Right ventricle myocardium superior (tissue), 1 donor: ENCODE measurements around the gene FMN1. TPM values are rescaled to one million over a fixed set of nuclear protein-coding genes. Genes with fewer than 3 reads are reported as not detected.

ENCODE experiments used
- ATAC-seq: fragments of 200-7000 bp; cut with Tn5 transposase; one replicate; pipeline ENCODE4 v1.9.1; 2020; ENCODE audit warnings: mild to moderate bottlenecking; ENCODE audit not compliant: poor library complexity
- DNase-seq: peaks from one replicate; pipeline ENCODE4 v3.0.0-alpha.2; 2020
- intact Hi-C: fragments of 100-400 bp; cut with DNase I; formaldehyde crosslinking; loops from one replicate; pipeline ENCODE4 v1.11.2; 2022
- total RNA-seq: library from RNA; stranded (reverse); fragmentation: NEBNext Ultra II Directional; extraction: Animal tissue kit (Norgen Biotek cat#: 25700); gene quantifications from one replicate; pipeline ENCODE4 v1.2.1, GENCODE V29; 2021
- donor health status: DM: no; HTN: yes; CAD: no; lungs with severe emphysema.

The FMN1 gene
- total RNA-seq, 1 donor from 2014 or later, result 2.9 TPM

DNA sequence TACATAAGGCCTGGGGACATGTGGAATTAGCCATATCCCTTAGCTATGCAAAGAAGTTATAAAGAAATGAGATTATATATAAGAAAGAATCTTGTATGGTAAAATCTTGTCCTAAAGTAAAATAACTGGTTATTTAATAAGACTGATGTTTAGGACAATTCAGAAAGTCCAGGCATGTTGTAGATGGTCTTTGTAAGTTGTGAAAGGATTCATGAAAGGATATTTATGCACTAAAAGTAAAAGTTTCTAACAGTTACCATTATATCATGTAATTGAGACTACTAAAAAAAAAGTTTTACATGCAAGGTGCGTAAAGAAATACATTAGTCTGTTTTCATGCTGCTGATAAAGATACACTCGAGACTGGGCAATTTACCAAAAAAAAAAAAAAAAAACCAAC, 146.3 kb downstream of the FMN1 start:
- no peak for DNase-seq
- no peak for ATAC-seq
- intact Hi-C loops, result no loop called here

DNA sequence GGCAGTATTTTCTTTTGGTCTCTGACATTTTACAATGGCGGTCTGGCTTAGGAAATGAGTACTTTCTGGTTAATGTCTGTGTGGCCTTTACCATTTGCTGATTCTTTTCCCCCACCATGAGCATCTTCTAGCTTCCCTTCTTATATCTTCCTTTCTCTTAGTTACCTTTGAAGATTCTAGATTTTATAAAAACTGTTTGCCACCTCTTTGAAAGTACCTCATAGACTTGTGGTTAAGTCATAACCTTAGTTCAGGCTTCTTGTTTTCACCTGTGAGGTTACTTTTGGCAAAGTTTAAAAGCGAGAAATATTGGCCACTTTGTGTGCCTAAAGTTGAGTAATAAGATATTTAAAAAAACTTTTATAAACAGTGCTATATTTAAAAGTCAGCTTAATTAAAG, 147.4 kb downstream of the FMN1 start:
- ATAC-seq, result no peak
- intact Hi-C loops, result no loop called here
- DNase-seq, result no peak

DNA sequence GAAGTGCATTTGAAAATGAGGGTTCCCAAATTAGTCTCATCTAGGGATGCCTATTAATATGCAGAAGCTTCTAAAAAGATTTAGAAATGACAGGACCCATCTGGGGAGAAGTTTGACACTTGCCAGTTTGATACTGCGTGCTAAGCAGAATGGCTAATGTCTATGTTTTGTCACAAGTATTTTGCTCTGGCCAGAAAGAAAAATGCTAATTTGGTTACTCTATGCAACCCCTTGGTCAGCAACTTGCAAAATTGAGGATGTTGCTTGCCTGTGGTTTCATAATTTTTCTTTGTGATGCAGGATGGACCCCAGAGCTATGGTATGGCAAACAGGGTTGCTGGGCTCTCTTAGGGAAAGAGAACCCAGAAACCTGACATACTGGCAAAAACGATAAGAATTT, 148.2 kb downstream of the FMN1 start:
- DNase-seq, result no peak
- intact Hi-C loops, result no loop called here
- ATAC-seq, result no peak

DNA sequence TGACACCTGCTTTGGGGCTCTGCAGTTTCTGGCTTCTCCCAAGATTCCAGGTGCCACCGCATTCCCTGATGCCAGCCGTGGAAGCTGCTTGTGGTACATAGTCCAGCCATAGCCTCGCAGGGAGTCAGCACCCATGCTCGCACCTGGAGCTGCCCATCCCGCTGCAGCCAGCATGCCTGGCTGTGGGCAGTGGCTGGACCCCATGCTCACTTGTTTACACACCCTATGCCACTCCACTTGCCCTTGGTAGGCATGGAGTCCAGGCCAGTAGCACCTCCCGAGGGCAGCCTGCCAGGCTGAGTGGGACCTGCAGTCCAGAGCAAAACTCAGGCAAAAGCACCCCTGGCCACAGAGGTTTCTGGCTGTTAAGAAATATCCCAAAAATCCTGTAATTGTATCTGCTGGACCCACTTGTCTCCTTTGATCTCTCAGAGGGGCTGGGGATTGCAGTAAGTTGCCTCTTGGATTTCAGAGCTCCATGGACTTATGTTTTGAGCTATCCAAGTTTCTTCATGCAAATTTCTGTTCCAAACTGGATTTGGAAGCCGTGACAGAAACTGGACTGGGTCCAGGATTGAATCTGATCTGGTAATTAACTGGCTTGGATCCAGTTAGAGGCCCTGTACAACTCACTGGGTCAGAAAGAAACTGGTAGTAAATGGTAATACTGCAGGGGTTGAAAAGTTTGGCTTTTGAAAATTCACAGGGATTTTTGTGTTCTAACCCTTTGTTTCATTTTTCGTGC, 149.3 kb downstream of the FMN1 start:
- ATAC-seq, result no peak
- intact Hi-C loops, result no loop called here
- no peak for DNase-seq

DNA sequence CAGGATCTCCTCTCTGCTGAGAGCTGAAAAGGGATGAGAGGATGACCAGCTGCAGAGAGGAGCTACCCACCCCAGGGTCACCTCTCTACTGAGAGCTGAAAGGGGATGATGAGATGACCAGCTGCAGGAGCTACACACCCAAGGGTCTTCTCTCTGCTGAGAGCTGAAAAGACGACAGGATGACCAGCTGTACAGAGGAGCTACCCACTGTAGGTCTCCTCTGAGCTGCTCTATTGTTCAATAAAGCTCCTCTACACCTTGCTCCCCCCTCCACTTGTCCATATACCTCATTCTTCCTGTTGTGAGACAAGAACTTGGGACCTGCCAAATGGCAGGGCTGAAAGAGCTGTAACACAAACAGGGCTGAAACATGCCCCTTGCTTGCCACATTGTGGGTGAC, 149.9 kb downstream of the FMN1 start:
- intact Hi-C loops, result no loop called here
- DNase-seq (no peak), ATAC-seq (no peak)

DNA sequence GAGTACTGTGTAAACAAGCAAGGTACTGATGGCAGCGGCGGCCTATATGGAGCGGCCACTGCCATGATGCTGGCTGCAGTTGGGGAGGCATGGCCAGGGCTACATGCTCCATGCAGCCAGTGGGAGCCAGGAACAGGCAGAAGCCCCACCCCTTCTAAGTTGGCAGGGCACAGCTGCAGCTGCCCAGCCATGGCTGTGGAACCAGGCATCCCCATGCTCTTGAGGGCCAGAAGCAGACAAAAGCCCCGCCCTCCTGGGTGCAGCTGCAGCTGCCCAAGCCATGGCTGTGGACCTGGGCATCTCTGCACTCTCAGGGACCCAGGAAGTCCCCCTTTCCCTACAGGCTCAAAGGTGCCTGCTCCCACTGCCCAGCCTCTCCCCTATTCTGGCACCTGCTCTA, 150.9 kb downstream of the FMN1 start:
- ATAC-seq (no peak), DNase-seq (no peak)
- intact Hi-C loops, result no loop called here

DNA sequence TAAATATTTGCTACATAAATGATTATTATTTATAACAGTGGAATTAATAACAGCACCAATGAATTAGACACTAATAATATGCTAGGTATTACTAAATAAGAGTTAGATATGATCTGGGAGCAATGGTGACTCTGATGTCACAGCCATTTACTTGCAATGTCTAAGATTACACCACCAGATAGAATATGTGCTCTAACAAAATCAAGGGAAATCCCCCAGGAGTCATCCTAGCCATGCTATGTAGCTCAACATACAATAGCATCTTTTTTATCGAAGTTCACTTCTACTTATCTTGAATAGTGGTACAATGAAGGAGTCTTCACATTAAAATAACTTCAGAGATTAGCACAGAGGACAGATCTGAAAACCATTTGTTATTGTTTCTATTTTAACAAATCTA, 154.0 kb downstream of the FMN1 start:
- intact Hi-C loops, result no loop called here
- DNase-seq (no peak), ATAC-seq (no peak)

DNA sequence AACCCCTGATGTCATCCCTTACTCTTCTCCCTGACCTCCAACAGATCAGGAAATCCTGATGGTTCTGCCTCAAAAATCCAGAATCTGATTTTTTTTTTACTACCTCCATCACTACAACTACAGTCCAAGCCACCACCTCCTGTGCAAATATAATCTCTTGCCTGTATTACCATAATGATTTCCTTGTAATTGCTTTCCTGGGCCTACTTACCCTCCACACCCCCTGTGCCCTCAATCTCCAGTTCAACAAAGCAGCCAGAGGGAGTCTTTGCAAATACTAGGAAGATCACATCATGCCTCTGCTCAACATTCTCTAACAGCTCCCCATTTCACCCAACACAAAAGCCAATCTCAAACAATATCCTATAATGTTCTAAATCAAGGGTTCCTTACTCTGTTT, 159.9 kb downstream of the FMN1 start:
- ATAC-seq (no peak), DNase-seq (no peak)
- intact Hi-C loops, result no loop called here

DNA sequence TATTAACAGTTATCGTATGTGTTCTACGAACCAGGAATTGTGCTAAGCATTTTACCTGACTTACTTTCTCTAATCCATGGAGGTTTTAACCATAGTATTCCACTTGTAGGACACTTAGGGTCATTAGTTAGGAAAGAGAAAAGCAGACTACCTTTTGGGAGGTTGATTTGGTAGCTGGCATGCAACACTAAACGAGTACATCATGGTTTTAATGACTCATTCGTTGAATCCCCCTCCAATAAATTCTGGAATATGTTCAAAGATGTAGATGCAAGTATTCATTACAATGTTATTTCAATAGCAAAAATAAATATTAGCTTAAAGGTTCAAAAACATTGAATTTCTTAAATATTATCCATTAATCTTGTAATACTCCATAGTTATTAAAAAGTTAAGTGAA, 162.5 kb downstream of the FMN1 start:
- ATAC-seq (no peak), DNase-seq (no peak)
- intact Hi-C loops, result no loop called here

DNA sequence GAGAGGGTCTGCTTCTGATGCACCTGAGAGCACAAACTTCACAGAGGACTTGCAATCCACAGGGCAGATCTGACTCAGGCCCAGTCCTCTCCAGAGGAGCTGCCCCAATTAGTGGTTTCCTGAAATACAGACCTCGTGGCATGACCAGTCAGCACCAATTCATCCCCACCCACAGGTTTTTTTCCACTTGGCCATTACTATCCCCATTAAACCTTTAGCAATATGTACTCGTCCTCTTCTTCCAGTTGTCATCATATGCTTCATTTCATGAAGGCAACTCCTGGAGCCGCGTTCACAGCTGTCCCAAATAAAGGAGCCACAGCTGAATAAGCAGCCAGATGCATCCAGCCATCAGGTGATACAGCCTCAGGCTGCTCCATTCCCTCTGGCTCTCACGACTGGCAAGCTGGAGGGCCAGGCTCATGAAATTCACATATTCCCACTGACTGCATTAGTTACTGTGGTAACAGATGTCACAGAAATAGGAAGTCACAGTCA, 163.1 kb downstream of the FMN1 start:
- intact Hi-C loops, result no loop called here
- no peak for ATAC-seq
- no peak for DNase-seq

DNA sequence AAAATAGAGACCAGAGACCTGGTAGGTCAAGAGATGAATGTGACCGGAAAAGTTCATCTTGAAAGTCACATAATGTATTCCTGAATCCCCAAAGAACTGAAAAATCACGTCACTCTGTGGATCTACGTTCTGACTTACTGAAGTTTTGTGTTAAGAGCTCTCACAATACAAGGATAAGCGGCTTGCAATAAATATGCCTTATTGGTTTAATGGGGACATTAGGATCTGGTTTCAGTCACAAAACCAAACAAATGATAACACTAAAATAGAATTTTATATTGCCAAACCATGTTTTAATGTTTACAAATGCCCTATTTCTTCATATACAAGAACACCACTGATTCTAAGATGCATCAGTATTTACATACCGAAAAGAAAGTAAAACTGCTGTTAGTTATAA, 164.2 kb downstream of the FMN1 start:
- intact Hi-C loops, result no loop called here
- no peak for ATAC-seq
- no peak for DNase-seq

DNA sequence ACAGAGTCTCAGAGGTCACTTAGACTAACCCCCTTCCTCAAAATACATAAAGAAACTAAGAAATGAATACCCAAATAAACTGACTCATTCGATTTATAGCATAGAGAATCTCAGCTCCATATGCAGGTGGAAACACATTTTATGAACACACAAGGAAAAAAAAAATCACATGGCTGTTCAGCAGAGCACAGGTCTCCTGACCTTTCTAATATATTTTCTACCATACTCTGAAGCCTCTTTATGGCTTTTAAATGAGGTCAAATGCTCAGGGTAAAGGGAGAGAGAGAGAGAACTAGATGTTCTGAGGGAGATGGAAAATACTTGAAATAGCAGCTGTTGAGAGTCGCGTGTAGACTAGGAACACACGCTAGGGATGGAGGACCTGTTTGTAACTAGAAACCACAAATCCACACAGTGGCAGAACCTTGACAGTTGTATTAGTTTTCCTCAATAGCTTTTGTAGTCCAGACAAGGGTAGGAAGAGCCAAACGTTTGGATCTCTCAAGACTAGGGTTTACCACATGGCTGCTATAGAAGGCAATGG, 165.3 kb downstream of the FMN1 start:
- ATAC-seq (peak; percentile 61), DNase-seq (no peak)
- intact Hi-C loops, result loop anchor here (10.0 kb wide), 1 partner anchor 106 kb away; no protein-coding TSS in a partner anchor

DNA sequence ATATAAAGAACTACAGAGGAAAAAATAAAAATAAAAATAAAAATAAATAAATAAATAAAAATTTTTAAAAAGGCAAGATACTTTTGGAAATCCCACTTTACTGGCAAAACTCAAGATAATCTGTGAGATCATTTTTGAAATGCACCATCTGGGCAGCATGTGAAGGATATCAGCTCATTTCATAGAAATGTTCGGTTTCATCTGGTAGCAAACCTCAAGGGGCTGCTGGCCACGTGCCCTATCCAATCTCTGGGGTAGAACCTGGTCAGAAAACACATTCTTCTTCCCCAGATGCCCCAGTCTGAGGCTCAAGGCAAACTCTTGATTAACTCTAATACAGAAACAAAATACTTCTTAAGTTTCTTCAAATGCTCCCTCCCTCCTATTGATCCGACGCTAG, 166.0 kb downstream of the FMN1 start:
- intact Hi-C loops, result loop anchor here (10.0 kb wide), 1 partner anchor 106 kb away; no protein-coding TSS in a partner anchor
- ATAC-seq (no peak), DNase-seq (peak; percentile 57)

DNA sequence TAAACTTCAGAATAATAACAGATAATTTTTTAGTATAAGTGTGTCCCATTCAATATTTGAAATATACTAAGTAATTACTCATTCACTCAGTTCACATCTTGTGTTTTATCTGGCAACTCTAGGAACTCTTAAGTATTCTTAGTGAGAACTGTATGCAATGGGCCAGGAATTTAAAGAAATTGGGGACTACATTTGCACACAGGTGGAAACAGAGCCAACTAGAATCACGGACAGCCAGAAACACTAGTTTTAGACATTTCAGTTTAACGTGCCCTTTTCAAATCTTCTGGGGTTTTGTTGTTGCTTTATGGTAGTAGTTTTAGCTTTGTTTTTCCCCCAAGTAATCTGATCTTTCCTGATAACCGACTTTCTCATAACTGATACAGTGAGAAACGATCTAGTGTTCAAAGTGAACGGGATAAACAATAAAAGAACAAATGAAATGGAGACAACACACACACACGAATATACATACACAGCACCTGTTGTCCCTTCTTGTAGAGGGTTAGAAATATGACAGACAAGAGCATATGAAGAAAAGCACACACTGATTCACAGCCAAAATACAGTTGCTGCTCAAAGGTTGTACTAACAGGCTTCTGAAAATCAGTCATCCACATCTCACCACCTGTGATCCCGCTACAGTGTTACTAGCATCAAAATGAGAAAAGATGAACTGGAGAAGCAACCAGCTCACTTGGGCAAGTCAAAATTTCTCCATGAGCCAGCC, 167.0 kb downstream of the FMN1 start:
- intact Hi-C loops, result loop anchor here (10.0 kb wide), 1 partner anchor 107 kb away; no protein-coding TSS in a partner anchor
- ATAC-seq (no peak), DNase-seq (no peak)

DNA sequence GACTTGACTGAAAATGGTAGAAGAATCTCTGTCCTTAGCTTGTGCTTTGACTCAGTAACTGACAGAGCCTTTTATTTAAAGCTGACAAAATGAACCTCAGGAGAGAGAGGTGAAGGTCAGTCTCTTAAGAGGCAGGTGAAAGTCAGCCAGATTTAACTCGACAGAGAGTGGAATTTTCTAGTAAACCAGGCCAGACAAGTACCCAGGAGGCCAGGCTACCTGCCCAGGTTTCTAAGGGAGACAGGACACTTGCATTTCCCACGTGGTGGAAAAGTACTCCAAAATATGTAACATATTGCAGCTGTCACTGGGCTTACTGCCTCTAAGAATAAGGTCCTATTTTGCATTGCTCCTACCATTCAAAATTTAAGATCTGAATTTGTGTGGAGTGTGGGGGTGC, 167.9 kb downstream of the FMN1 start:
- intact Hi-C loops, result loop anchor here (10.0 kb wide), 1 partner anchor 108 kb away; no protein-coding TSS in a partner anchor
- ATAC-seq, result peak; percentile 74
- peak; percentile 63 for DNase-seq

DNA sequence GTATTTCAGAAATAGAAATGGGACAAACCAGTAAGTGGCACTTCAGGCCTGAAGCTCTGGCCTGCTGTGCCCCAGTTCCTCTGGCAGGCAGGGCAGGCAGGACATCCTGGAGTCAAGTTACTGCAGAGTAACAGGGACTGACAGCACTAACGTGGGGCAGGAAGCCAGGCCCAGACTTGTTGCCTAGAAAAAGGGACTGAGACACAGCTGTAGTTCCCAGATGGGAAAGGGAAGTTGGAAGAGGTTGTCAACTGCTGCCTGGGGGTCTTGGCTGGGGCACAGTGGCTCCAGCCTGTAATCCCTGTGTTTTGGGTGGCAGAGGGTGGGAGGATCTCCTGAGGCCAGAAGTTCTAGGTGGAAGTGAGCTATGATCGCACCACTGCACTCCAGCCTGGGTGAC, 171.9 kb downstream of the FMN1 start:
- intact Hi-C loops, result loop anchor here (10.0 kb wide), 1 partner anchor 112 kb away; no protein-coding TSS in a partner anchor
- peak; percentile 97 for ATAC-seq
- peak; percentile 90 for DNase-seq

DNA sequence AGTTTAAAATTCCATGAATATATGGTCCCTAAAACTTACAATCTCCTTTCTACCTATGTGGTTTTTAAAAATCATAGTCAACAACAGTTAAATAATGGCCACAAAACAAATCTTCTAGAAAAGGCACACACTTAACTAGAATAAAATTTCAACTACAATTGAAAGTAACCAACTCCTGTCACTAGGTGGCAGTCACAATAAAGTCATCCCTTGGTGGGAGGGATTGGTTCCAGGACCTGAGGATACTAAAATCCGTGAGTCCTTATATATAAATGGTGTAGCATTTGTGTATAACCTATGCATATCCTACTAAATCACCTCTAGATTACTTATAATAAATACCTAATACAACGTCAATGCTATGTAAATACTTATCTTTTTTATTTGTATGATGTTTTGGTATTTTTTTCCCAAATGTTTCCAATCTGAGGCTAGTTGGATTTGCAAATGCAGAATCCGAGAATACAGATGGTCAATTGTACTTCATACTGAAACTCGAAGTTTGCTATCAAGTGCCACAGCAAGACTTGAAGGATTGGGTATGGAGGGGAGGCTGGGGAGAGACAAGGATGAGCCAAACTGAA, 172.6 kb downstream of the FMN1 start:
- peak; percentile 79 for ATAC-seq
- DNase-seq, result no peak
- intact Hi-C loops, result loop anchor here (10.0 kb wide), 1 partner anchor 113 kb away; no protein-coding TSS in a partner anchor

DNA sequence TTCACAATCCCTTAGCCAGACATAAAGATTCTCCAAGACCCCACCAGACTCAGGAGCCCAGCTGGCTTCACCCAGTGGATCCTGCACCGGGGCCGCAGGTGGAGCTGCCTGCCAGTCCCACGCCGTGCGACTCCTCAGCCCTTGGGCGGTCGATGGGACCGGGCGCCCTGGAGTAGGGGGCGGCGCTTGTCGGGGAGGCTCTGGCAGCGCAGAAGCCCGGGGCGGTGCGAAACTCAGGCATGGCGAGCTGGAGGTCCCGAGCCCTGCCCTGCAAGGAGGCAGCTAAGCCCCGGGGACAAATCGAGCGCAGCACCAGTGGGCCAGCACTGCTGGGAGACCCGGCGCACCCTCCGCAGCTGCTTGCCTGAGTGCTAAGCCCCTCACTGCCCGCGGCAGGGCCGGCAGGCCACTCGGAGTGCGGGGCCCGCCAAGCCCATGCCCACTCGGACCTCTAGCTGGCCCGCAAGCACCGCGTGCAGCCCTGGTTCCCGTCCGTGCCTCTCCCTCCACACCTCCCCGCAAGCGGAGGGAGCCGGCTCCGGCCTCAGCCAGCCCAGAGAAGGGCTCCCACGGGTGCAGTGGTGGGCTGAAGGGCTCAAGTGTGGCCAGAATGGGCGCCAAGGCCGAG, 175.0 kb downstream of the FMN1 start:
- intact Hi-C loops, result no loop called here

More for the DNA sequence above, 175.0 kb downstream of the FMN1 start:
- no peak for ATAC-seq
- DNase-seq, result no peak
